Gastroesophageal sphincter (tissue), 4 donors: ENCODE measurements around the gene PNMA6F. TPM values are rescaled to one million over a fixed set of nuclear protein-coding genes. Genes with fewer than 3 reads are reported as not detected.

Experiments
- ATAC-seq: fragments of 150-250 bp; one replicate; pipeline ENCODE4 v1.9.1; 2016; ENCODE audit warnings: mild to moderate bottlenecking, moderate library complexity
- H3K27ac ChIP-seq, 4 donors: fragments of 200-600 bp; sonication (generic) in 3 of 4; 1 replicate in 3 of 4; 2 replicates in 1 of 4; pipeline ENCODE4 v1.5.1; 2016 to 2019
- H3K27me3 ChIP-seq: fragments of 200-600 bp; sonication (generic); one replicate; pipeline ENCODE4 v1.5.1; 2019
- H3K36me3 ChIP-seq, 2 donors: fragments of 200-600 bp; sonication (generic); one replicate each; pipeline ENCODE4 v1.5.1; 2019; ENCODE audit warnings: control low read depth in 1 of 2
- H3K4me1 ChIP-seq, 3 donors: fragments of 200-600 bp; sonication (generic); 1 replicate in 2 of 3; 2 replicates in 1 of 3; pipeline ENCODE4 v1.5.1; 2016 to 2019; ENCODE audit warnings: control low read depth in 2 of 3
- H3K4me3 ChIP-seq, 2 donors: fragments of 200-600 bp; sonication (generic); one replicate each; pipeline ENCODE4 v1.5.1; 2019; ENCODE audit warnings: mild to moderate bottlenecking in 1 of 2, moderate library complexity in 1 of 2
- H3K9me3 ChIP-seq, 3 donors: fragments of 200-600 bp; sonication (generic); one replicate each; pipeline ENCODE4 v1.5.1; 2017 to 2019; ENCODE audit warnings: control low read depth in 2 of 3
- EP300 ChIP-seq: sonication (generic); formaldehyde crosslinking; IDR thresholded peaks from one replicate; pipeline ENCODE4 v1.6.1; 2017; ENCODE audit warnings: antibody characterized with exemption, mild to moderate bottlenecking
- POLR2A ChIP-seq, 2 donors: fragments of 450-650 bp; IDR thresholded peaks; one replicate each; pipeline ENCODE4 v1.6.1; 2017; ENCODE audit warnings: antibody characterized with exemption in 2 of 2, mild to moderate bottlenecking in 2 of 2, moderate library complexity in 1 of 2
- POLR2AphosphoS5 ChIP-seq: sonication (generic); formaldehyde crosslinking; IDR thresholded peaks from one replicate; pipeline ENCODE4 v1.6.1; 2017; ENCODE audit warnings: antibody characterized with exemption
- WGBS, 2 donors: methylation state at CpG; one replicate each; pipeline ENCODE4 v1.1.5; 2018; ENCODE audit warnings: low coverage in 1 of 2; 5-methylcytosine and 5-hydroxymethylcytosine counted together
- total RNA-seq, 4 donors: library from RNA; depleted of rRNA; stranded (reverse); fragments of >200 nt; gene quantifications; one replicate each; pipeline ENCODE4 v1.1.0, GENCODE V29; 2016
- TF ChIP-seq, protein P1 (sequence below), 4 experiments: fragments of 200-600 bp in 2 of 4; fragments of 450-650 bp in 2 of 4; sonication (generic) in 1 of 4; IDR thresholded peaks; one replicate each; pipeline ENCODE4 v1.5.1; 2017 to 2019; ENCODE audit warnings: antibody characterized with exemption in 4 of 4, mild to moderate bottlenecking in 2 of 4, moderate library complexity in 2 of 4

The PNMA6F gene
- total RNA-seq, 4 donors from 2014 or later, result not detected

DNA sequence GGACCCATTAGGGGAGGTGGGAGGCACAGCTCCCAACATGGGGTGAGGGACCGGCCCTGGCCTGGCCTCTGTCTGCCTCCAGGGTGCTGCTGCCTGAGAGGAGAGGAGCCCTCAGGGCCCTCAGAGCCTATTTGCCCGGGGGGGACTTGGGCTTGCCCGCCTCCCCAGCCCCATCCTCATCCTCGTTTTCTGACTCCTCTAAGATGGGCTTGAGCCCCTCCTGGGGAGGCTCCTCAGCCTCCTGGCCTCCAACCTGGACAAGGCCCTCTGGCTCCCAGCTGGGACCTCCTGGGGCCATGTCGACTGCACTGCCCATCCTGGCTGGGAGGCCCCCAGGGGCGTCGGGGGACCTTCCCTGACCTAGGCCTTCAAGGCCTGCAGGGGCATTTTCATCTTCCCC, 2.8 kb downstream of the PNMA6F start:
- TF ChIP-seq POLR2A (IDR thresholded peaks at IDR 0.05), result no peak
- TF ChIP-seq POLR2AphosphoS5, result no peak
- no peak for TF ChIP-seq EP300
- TF ChIP-seq, protein P1, sequence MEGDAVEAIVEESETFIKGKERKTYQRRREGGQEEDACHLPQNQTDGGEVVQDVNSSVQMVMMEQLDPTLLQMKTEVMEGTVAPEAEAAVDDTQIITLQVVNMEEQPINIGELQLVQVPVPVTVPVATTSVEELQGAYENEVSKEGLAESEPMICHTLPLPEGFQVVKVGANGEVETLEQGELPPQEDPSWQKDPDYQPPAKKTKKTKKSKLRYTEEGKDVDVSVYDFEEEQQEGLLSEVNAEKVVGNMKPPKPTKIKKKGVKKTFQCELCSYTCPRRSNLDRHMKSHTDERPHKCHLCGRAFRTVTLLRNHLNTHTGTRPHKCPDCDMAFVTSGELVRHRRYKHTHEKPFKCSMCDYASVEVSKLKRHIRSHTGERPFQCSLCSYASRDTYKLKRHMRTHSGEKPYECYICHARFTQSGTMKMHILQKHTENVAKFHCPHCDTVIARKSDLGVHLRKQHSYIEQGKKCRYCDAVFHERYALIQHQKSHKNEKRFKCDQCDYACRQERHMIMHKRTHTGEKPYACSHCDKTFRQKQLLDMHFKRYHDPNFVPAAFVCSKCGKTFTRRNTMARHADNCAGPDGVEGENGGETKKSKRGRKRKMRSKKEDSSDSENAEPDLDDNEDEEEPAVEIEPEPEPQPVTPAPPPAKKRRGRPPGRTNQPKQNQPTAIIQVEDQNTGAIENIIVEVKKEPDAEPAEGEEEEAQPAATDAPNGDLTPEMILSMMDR (IDR thresholded peaks at IDR 0.05), result no peak
- WGBS, 2 donors, result 100% methylated on average over 1 of the region's 7 CpGs; no CpG with 5 or more reads in 1 of the 2 donors
- Histone ChIP-seq H3K27ac (no peak overlapping the region), H3K4me1 (no peaks in the 10 kb centered on the region), H3K9me3 (no peaks in the 10 kb centered on the region), H3K27me3 (peaks cover 20% of the 10 kb centered on the region), H3K4me3 (no peak overlapping the region), H3K36me3 (no peaks in the 10 kb centered on the region)
- no peak for ATAC-seq

DNA sequence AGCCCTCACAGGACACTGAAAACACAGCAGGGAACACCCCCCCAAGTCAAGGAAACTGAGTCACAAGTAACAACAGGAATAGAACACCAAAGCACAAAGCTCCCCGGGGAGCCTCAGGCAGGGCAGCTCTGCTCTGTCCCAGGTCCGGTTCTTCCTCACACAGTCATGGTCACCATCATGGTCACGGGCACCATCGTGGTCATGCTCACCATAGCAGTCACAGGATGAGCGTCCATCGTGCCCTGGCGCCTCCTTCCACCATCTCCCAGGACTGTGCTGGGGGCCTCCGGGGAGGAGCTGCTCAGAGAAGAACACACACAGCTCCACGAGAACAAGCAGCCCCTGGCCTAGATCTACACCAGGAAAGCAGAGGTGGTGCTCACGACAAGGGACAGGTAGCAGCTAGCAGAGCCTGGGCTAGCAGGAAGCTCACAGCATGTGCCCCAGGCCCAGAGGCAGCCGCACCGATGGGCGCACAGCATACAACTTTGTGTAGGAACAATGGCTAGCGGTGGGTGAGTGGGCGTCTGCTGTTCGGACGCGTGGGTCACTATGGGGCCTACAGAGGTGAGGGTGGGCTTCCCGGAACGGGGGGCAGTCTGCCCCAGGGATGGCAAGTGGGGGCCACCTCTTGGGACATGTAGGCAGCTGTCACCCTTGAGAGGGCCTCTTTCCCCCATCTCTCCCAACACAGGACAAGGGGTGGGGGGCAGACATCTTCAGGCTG, 3.4 kb downstream of the PNMA6F start:
- H3K4me1 ChIP-seq, result no peaks in the 10 kb centered on the region
- no peak for ATAC-seq
- H3K9me3 ChIP-seq, result no peaks in the 10 kb centered on the region
- H3K27me3 ChIP-seq, result peaks cover 20% of the 10 kb centered on the region
- TF ChIP-seq, protein P1 (IDR thresholded peaks at IDR 0.05), result no peak
- TF ChIP-seq POLR2A (IDR thresholded peaks at IDR 0.05) (no peak), POLR2AphosphoS5 (no peak)
- 80% methylated on average over 1 of the region's 20 CpGs; no CpG with 5 or more reads in 1 of the 2 donors for WGBS, 2 donors
- no peaks in the 10 kb centered on the region for H3K36me3 ChIP-seq
- H3K4me3 ChIP-seq, result no peak overlapping the region
- H3K27ac ChIP-seq, result no peak overlapping the region

DNA sequence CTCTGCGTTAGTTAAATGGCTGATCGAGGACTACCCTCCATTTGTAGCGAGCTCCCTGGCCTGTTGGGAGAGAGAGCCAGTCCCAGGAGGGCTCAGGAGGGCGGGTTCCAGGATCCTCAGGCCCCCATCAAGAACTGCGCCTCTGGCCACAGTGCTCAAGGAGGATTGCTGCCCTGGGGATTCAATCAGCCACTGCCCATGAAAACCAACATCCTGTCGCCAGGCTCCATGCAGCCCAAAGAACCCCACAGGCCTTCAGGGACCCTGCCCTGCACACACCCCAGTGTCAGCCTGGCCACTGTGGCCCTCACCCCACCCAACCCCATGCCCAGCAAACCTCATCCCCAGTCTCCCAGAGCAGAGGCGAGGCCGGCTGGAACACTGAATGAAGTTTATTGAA, 4.3 kb downstream of the PNMA6F start:
- TF ChIP-seq, protein P1 (IDR thresholded peaks at IDR 0.05), result no peak
- no peak for TF ChIP-seq POLR2AphosphoS5
- TF ChIP-seq EP300, result no peak
- no peak for TF ChIP-seq POLR2A (IDR thresholded peaks at IDR 0.05)
- Histone ChIP-seq H3K27ac (no peak overlapping the region), H3K27me3 (peaks cover 20% of the 10 kb centered on the region), H3K4me3 (no peak overlapping the region), H3K9me3 (no peaks in the 10 kb centered on the region), H3K4me1 (no peaks in the 10 kb centered on the region), H3K36me3 (no peaks in the 10 kb centered on the region)
- no peak for ATAC-seq
- 50% methylated on average over 2 of the region's 8 CpGs; no CpG with 5 or more reads in 1 of the 2 donors for WGBS, 2 donors

DNA sequence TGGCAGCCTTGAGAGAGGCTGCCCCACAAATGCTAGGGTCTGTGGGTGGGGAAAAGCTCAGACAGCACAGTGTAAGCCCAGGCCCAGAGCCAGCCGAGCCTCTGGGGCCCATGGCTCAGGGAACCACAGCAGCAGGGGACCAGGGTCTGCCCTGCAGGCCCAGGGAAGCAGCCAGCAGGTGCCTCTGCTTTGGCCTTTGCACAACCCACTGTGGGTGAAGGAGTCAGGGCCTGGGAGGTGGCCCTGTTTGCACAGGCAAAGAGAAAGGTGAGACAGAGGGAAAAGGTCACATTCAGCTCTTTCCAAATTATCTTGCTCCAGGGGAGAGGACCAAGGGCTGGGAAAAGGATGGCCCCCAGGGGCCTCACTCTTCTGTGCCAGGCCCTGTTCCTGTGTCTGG, 8.7 kb downstream of the PNMA6F start:
- ATAC-seq, result no peak
- no peaks in the 10 kb centered on the region for H3K27me3 ChIP-seq
- no peaks in the 10 kb centered on the region for H3K4me1 ChIP-seq
- no CpG with 5 or more reads among the region's 1 CpG for WGBS, 2 donors
- H3K27ac ChIP-seq, result no peak overlapping the region
- no peak overlapping the region for H3K4me3 ChIP-seq
- H3K9me3 ChIP-seq, result no peaks in the 10 kb centered on the region
- no peaks in the 10 kb centered on the region for H3K36me3 ChIP-seq
- no peak for TF ChIP-seq POLR2A (IDR thresholded peaks at IDR 0.05)
- TF ChIP-seq POLR2AphosphoS5, result no peak
- TF ChIP-seq, protein P1 (IDR thresholded peaks at IDR 0.05), result no peak
- no peak for TF ChIP-seq EP300

DNA sequence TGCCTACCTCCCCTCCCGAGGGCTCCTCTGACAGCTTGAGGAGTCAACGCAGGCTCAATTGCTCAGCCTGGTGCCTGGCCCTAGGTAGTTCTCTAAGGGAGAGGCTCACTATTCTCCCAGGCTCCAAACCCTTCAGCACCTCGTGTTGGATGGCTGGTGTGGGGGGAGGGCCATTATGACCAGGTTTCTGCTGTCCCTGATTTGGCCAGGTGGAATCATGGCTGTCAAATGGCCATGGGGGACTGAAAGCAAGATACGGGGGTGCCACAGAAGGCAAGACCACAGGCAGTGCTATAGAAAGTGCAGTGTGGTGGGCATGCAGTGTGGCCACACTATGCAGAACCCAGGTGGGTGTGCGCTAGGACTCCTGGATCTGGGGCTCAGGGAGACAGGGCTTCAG, 9.5 kb downstream of the PNMA6F start:
- no peak for ATAC-seq
- no peaks in the 10 kb centered on the region for H3K9me3 ChIP-seq
- H3K27ac ChIP-seq, result no peak overlapping the region
- 100% methylated on average over 1 of the region's 5 CpGs; no CpG with 5 or more reads in 1 of the 2 donors for WGBS, 2 donors
- no peaks in the 10 kb centered on the region for H3K27me3 ChIP-seq
- H3K4me3 ChIP-seq, result no peak overlapping the region
- no peaks in the 10 kb centered on the region for H3K36me3 ChIP-seq
- no peaks in the 10 kb centered on the region for H3K4me1 ChIP-seq
- TF ChIP-seq POLR2A (IDR thresholded peaks at IDR 0.05), result no peak
